HUES64 (cell line): ENCODE results near the gene ZFY.

Experiments used
- H3K27ac ChIP-seq: 2 replicates; pipeline ENCODE4 v1.7.0; 2013; ENCODE audit warnings: low read depth, low read length, inconsistent platforms
- H3K27me3 ChIP-seq: 2 replicates; pipeline ENCODE4 v1.6.1; 2013; ENCODE audit warnings: mild to moderate bottlenecking, low read length; ENCODE audit not compliant: insufficient read depth
- H3K36me3 ChIP-seq: 2 replicates; pipeline ENCODE4 v1.6.1; 2013; ENCODE audit warnings: mild to moderate bottlenecking, low read length; ENCODE audit not compliant: insufficient read depth
- H3K4me1 ChIP-seq: 2 replicates; pipeline ENCODE4 v1.6.1; 2013; ENCODE audit warnings: mild to moderate bottlenecking, low read length, moderate library complexity; ENCODE audit not compliant: insufficient read depth
- H3K4me3 ChIP-seq: 2 replicates; pipeline ENCODE4 v1.5.1; 2013; ENCODE audit warnings: mild to moderate bottlenecking, low read length, moderate library complexity
- H3K9ac ChIP-seq: 2 replicates; pipeline ENCODE4 v1.6.1; 2013; ENCODE audit warnings: mild to moderate bottlenecking, low read depth, low read length
- H3K9me3 ChIP-seq: 2 replicates; pipeline ENCODE4 v1.6.1; 2013; ENCODE audit warnings: low read depth, low read length; ENCODE audit not compliant: insufficient read depth
- WGBS: fragments of 150-250, 120-280 bp; methylation state at CpG from one replicate; pipeline ENCODE4 v1.1.7; 2013; ENCODE audit warnings: missing lambda C conversion rate; 5-methylcytosine and 5-hydroxymethylcytosine counted together

The ZFY gene

GRCh38 chrY:3012226-3012625 lies 77.0 kb downstream of the ZFY start:
- WGBS: 79% methylated on average over 3 of the region's 4 CpGs
- H3K27ac ChIP-seq: no peak overlapping the region
- no peaks in the 10 kb centered on the region for H3K36me3 ChIP-seq

GRCh38 chrY:3016594-3016993 lies 81.4 kb downstream of the ZFY start:
- WGBS: no CpG with 5 or more reads among the region's 1 CpG
- H3K4me3 ChIP-seq: no peak overlapping the region
- no peaks in the 10 kb centered on the region for H3K27me3 ChIP-seq

More at GRCh38 chrY:3012226-3012625, 77.0 kb downstream of the ZFY start:
- Histone ChIP-seq H3K9ac (no peak overlapping the region), H3K9me3 (no peaks in the 10 kb centered on the region), H3K27me3 (no peaks in the 10 kb centered on the region), H3K4me1 (no peaks in the 10 kb centered on the region), H3K4me3 (no peak overlapping the region)

GRCh38 chrY:3018546-3018945 lies 83.4 kb downstream of the ZFY start:
- no peaks in the 10 kb centered on the region for H3K36me3 ChIP-seq
- no peak overlapping the region for H3K9ac ChIP-seq
- H3K4me1 ChIP-seq: no peaks in the 10 kb centered on the region
- WGBS: no CpG with 5 or more reads among the region's 1 CpG
- H3K27ac ChIP-seq: no peak overlapping the region
- no peaks in the 10 kb centered on the region for H3K27me3 ChIP-seq
- H3K9me3 ChIP-seq: no peaks in the 10 kb centered on the region
- H3K4me3 ChIP-seq: no peak overlapping the region

More at GRCh38 chrY:3016594-3016993, 81.4 kb downstream of the ZFY start:
- no peaks in the 10 kb centered on the region for H3K36me3 ChIP-seq
- no peaks in the 10 kb centered on the region for H3K9me3 ChIP-seq
- H3K27ac ChIP-seq: no peak overlapping the region
- H3K4me1 ChIP-seq: no peaks in the 10 kb centered on the region
- no peak overlapping the region for H3K9ac ChIP-seq

GRCh38 chrY:3019584-3019983 lies 84.4 kb downstream of the ZFY start:
- H3K4me3 ChIP-seq: no peak overlapping the region
- H3K4me1 ChIP-seq: no peaks in the 10 kb centered on the region
- no peak overlapping the region for H3K27ac ChIP-seq
- WGBS: 71% methylated on average over 11 of the region's 11 CpGs
- no peaks in the 10 kb centered on the region for H3K9me3 ChIP-seq
- H3K36me3 ChIP-seq: no peaks in the 10 kb centered on the region
- H3K9ac ChIP-seq: no peak overlapping the region
- H3K27me3 ChIP-seq: no peaks in the 10 kb centered on the region

- Histone ChIP-seq H3K27me3 (no peaks in the 10 kb centered on the region), H3K9me3 (no peaks in the 10 kb centered on the region), H3K4me3 (no peak overlapping the region), H3K27ac (no peak overlapping the region), H3K4me1 (no peaks in the 10 kb centered on the region), H3K9ac (no peak overlapping the region), H3K36me3 (no peaks in the 10 kb centered on the region)
- WGBS: 83% methylated on average over 1 of the region's 2 CpGs
Observed at GRCh38 chrY:3021176-3021575, 86.0 kb downstream of the ZFY start.

GRCh38 chrY:3023606-3024005 lies 88.4 kb downstream of the ZFY start:
- Histone ChIP-seq H3K36me3 (no peaks in the 10 kb centered on the region), H3K4me1 (no peaks in the 10 kb centered on the region), H3K27ac (no peak overlapping the region), H3K9me3 (no peaks in the 10 kb centered on the region), H3K9ac (no peak overlapping the region), H3K27me3 (no peaks in the 10 kb centered on the region), H3K4me3 (no peak overlapping the region)
- 83% methylated on average over 2 of the region's 2 CpGs for WGBS

GRCh38 chrY:3025357-3025756 lies 90.2 kb downstream of the ZFY start:
- WGBS: no CpG with 5 or more reads among the region's 1 CpG
- Histone ChIP-seq H3K4me3 (no peak overlapping the region), H3K9ac (no peak overlapping the region), H3K9me3 (no peaks in the 10 kb centered on the region), H3K4me1 (no peaks in the 10 kb centered on the region), H3K36me3 (no peaks in the 10 kb centered on the region), H3K27ac (no peak overlapping the region), H3K27me3 (no peaks in the 10 kb centered on the region)
